GM19193 (cell line): Measurements from ENCODE around the gene SLC6A18.

ENCODE experiments used
- POLR2A ChIP-seq: IDR thresholded peaks from 4 replicates; pipeline ENCODE4 v1.6.1; 2011; ENCODE audit not compliant: insufficient read depth, insufficient read length; ENCODE audit errors: extremely low read depth

Gene SLC6A18

GRCh38 chr5:1246711-1247431 is 21.7 kb downstream of the SLC6A18 start:
- TF ChIP-seq POLR2A = no peak

GRCh38 chr5:1247811-1248210 is 22.6 kb downstream of the SLC6A18 start:
- no peak for TF ChIP-seq POLR2A

- TF ChIP-seq POLR2A = no peak
These were observed 24.4 kb downstream of the SLC6A18 start for GRCh38 chr5:1249366-1250280.

- no peak for TF ChIP-seq POLR2A
These were observed 26.7 kb downstream of the SLC6A18 start for GRCh38 chr5:1251678-1252580.

GRCh38 chr5:1252681-1253080 is 27.5 kb downstream of the SLC6A18 start:
- no peak for TF ChIP-seq POLR2A

- no peak for TF ChIP-seq POLR2A
These were observed 28.4 kb downstream of the SLC6A18 start for GRCh38 chr5:1253456-1254105.

GRCh38 chr5:1254196-1254595 is 29.0 kb downstream of the SLC6A18 start:
- TF ChIP-seq POLR2A = no peak

GRCh38 chr5:1255081-1255561 is 29.9 kb downstream of the SLC6A18 start:
- no peak for TF ChIP-seq POLR2A

- TF ChIP-seq POLR2A = no peak
These were observed 31.6 kb downstream of the SLC6A18 start for GRCh38 chr5:1256776-1257175.

GRCh38 chr5:1257363-1257762 is 32.2 kb downstream of the SLC6A18 start:
- TF ChIP-seq POLR2A = no peak

GRCh38 chr5:1257841-1258240 is 32.7 kb downstream of the SLC6A18 start:
- no peak for TF ChIP-seq POLR2A

GRCh38 chr5:1259806-1260480 is 34.8 kb downstream of the SLC6A18 start:
- no peak for TF ChIP-seq POLR2A

GRCh38 chr5:1261643-1262042 is 36.5 kb downstream of the SLC6A18 start:
- TF ChIP-seq POLR2A = no peak

GRCh38 chr5:1262381-1262780 is 37.2 kb downstream of the SLC6A18 start:
- no peak for TF ChIP-seq POLR2A
